GM18868 (cell line): Measurements from ENCODE around the gene POLD4.

ENCODE experiments used
- ATAC-seq: cut with Tn5 transposase; IDR thresholded peaks from one replicate; pipeline ENCODE4 v1.9.1; 2021; ENCODE audit warnings: mild to moderate bottlenecking, moderate library complexity; ENCODE audit not compliant: unreplicated experiment

Gene POLD4

GRCh38 chr11:67317888-67318555 is 35.3 kb downstream of the POLD4 start:
- peak; percentile 15 for ATAC-seq

DNA sequence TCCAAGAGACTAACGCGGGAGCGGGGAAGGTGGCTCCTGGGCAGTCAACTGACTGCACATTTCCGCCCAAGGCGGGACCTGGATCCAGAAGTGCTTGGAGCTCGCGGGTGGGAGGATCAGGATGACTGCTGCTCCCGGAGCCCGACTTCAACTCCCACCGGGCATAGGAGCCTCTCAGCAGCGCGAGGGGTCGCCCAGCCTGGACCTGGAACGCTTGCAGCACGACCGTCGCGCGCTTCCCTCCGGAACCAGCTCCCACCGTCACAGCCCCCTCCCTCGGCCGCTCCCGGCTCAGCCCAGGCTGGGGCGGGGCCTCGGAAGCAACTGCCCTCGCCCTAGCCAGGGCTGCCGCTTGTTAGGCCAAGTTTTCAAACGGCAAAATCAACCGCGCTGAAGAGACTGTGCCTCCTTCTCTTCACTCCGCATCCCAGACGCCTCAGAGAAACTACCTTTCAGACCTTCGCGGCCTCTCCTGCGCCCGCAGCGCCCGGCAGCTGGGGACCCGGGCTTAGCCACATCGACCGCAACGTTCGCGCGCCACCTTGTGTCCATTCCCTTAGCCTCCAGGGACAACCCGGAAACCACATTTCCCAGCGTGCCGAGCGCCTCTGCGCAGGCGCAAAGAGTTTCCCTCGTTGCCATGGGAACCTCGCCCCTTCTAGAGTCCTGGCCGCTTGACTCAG is 36.0 kb downstream of the POLD4 start:
- peak; percentile 77 for ATAC-seq

- no peak for ATAC-seq
Measured at GRCh38 chr11:67316882-67317204, 36.5 kb downstream of the POLD4 start.

- no peak for ATAC-seq
Measured at GRCh38 chr11:67315325-67315909, 37.9 kb downstream of the POLD4 start.

DNA sequence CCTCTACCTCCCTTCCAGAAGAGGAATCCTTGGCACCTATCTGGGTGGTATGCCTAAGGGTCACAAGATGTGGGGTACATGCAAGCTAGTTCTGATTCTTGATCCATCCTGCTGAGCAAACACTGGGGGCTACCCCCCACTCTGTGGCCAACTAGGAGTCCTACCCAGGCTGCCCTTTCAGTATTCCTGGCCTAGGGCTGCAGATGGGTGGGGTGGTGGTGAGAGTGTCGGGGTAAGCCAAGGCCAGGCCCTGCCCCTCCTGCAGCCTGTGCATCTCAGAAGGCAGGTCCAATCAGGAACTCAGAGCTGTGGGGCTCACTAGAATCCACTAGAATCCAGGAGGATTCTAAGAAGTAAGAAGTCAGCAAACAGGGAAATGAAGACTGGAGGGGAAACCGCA is 39.1 kb downstream of the POLD4 start:
- no peak for ATAC-seq

GRCh38 chr11:67313125-67313890 is 40.0 kb downstream of the POLD4 start:
- ATAC-seq, result no peak

DNA sequence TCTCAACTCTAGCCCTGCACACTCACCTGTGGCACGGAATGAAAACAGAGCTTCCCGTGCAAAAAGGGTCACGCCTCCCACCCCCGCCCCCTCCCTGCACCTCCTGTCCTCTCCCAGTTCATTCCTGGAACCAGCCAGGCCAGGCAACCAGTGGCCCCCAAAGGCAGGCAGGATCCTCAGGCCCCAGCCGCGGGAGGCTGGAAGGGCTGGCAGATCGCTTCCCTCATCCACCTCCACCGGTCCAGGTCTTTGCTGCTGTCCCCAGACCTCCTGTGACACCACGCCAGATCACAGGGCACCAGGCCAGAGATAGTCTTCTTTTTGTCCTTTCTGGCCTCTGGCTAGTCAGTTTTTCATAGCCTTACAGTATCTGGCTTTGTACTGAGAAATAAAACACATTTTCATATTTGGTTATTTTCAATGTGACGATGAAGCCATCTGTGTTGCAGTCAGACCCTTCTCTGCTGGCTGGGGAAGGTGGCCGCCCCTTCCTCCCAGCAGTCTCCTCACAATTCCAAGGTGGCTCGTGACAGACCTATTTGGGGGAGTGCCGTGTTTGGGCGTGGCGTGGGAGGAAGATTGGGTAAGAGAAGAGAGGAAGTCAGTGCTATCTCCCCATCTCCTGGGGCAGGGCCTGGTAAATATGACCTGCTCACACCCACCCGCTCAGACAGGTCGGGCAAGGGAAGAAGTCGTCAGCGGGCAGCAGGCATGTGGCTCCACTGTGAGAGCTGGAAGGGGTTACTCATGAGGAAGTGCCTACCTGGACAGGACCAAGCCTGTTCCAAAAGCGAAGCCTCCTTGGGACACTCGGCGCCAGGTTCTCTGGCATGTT is 40.9 kb downstream of the POLD4 start:
- ATAC-seq, result no peak

DNA sequence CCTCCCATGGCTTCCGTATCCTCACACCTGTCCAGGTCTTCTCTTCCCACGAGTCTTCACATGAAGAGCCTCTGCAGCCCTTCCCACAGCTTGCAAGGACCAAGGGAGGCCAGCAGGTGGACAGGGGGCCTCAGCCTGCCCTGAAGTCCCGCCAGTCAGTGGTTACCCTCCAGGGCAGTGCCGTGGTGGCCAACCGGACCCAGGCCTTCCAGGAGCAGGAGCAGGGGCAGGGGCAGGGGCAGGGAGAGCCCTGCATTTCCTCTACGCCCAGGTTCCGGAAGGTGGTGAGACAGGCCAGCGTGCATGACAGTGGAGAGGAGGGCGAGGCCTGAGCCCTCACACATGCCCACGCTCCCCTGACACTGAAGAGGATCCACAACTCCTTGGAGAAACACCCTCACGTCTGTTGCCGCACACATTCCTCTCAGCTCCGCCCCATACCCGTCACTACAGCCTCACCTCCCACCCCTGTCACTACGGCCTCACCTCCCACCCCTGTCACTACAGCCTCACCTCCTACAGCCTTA is 41.7 kb downstream of the POLD4 start:
- no peak for ATAC-seq

DNA sequence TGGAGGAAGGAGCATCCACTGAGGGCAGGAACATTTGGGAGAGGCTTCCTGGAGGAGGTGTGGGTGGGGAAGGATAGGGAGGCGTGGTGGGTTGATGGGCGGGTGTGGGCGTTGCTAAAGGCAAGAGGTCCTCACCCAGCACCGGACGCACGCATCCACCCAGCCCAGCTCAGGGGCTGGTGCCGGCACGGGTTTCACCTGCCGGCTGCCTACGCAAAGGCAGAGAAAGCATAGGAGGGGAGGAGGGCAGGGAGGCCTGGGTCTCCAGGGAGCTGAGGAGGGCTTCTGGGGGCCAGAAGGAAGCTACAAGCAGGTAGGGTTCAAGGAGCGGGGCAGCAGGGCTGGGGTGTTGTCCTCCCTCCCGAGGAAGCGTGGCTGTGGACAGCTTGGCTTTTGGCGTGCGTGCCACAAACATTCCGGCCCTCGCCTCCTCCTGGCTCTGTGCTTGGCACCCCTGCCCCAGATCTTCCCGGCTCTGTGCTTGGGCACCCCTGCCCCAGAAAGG is 42.2 kb downstream of the POLD4 start:
- no peak for ATAC-seq

GRCh38 chr11:67310246-67311050 is 42.9 kb downstream of the POLD4 start:
- ATAC-seq, result no peak

GRCh38 chr11:67309661-67310061 is 43.7 kb downstream of the POLD4 start:
- ATAC-seq, result no peak

DNA sequence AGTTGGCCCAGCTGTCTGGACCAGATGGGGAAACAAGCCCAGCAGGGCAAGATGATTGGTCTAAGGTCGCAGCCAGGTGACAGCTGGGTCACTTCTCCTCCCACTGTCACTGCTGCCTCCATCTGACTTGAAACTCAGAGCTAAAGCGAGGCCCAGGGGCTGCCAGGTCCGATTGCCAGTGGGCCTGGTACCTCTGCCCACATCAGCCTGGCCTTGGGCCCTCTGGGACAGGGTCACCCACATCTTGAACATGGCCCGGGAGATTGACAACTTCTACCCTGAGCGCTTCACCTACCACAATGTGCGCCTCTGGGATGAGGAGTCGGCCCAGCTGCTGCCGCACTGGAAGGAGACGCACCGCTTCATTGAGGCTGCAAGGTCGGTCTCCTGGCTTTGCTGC is 44.2 kb downstream of the POLD4 start:
- ATAC-seq, result no peak

- ATAC-seq, result no peak
Measured at GRCh38 chr11:67308031-67308866, 45.1 kb downstream of the POLD4 start.

GRCh38 chr11:67307545-67308001 is 45.8 kb downstream of the POLD4 start:
- no peak for ATAC-seq

DNA sequence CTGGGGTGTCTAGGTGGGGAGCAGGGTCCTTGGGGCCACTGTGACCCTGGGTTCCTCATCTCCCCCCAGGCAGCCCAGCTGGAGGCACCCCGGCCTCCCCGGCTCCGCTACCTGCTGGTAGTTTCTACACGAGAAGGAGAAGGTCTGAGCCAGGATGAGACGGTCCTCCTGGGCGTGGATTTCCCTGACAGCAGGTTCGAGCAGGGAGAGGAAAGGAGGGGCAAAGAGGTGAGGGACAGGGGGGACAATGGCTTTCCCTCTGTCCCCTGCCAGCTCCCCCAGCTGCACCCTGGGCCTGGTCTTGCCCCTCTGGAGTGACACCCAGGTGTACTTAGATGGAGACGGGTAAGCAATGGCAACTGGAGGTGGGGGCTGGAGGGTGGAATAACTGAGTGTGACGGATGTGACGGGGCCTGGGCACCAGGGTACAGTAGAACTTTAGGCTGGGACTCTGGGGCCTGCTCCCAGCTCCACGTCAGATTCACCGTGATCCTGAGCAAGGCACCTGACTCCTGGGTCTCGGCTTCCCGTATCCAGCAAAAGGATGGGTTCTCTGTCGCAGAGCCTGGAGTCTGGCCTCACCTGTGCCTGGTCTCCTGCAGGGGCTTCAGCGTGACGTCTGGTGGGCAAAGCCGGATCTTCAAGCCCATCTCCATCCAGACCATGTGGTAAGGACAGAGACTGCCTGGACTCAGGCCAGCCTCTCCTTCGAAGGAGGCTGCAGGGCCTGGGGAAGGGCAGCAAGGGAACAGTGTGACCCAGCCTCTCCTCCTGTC is 46.4 kb downstream of the POLD4 start:
- no peak for ATAC-seq

DNA sequence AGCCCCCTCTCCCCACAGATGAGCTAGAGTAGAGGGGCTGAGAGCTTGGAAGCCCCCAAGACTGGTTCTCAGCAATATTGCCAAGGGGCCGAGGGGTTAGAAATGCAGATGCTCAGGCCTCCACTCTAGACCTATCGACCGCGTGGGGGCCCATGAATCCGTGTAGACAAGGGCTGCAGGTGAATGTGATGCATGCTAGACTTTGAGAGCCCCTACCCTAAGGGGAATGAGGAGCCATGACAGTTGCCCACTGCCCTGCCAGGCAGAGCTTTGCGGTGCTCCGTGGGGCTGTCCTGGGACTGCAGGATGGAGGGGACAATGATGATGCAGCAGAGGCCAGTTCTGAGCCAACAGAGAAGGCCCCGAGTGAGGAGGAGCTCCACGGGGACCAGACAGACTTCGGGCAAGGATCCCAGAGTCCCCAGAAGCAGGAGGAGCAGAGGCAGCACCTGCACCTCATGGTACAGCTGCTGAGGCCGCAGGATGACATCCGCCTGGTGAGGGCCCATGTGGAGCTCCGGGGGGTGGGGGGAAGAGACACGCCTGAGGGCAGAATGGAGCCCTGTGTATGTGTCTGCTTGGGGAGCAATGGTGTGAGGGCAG is 48.7 kb downstream of the POLD4 start:
- no peak for ATAC-seq

DNA sequence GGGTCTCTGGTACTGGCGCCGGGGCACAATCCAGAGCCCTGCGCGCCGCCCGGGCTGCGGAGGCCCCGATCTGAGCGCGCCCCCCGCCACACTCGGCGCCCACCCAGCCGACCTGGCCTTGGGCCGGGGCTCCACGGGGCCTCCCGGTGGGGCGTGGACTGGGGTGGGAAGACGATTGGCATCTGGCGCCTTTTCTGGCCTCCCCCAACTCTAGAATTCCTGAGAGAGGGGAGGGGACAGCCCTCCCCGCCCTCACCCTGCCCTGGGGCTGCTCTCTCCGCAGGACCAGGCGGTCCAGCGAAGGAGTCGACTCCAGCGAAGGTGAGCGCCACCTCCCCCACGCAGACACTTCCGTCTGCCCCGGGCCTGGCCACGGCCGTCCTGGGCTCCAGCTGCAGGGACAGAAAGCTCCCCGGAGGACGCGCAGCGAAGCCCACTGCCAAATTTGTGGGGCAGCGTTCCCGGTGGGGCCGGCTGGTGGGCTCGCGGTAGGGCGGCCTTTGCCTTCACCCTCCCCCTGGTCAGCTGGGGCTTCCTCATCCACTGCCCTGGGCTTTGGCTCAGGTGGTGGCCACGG is 49.4 kb downstream of the POLD4 start:
- no peak for ATAC-seq
